CD1c-positive myeloid dendritic cell (primary cell): ENCODE results near the gene STRN3.
"Not testable (repeated sequence)": the region's sequence is repeated elsewhere in the genome, so short reads cannot be mapped to it uniquely, and the experiment has no call there.

ENCODE experiments used
- DNase-seq: peaks from one replicate; pipeline ENCODE4 v3.0.0-alpha.2; 2016; ENCODE audit errors: extremely low spot score

The STRN3 gene

GRCh38 chr14:31000629-31001338, 25.4 kb downstream of the STRN3 start:
- DNase-seq, result no peak

- DNase-seq, result no peak
Observed at GRCh38 chr14:30999038-30999773, 27.0 kb downstream of the STRN3 start.

DNA sequence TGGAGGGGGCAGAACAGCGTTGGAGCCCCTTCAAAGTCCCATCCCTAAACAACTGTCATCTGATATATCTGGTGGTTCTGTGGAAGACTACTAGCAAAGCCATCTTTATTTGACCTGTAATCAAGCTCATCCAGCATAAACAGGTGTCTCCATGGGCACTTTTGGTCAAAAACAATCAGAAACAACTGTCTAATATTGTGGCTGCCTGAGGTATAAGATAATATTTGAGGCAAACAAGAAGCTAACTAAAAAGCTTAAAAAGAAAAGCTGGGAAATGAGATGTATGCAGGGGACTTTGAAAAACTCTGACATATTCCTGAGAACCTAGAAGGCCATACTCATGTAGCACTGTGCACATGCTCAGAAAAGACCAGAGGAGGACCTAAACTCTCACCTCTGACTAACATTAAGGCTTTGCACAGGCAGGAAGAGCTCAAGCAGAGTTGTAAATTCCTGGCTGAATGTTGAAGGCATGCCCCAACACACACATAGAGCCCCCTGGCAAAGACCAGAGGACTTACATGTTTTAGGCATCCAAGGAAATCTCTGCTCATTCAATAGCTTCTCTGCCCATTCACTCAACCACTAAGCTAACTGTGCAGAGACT, 28.0 kb downstream of the STRN3 start:
- no peak for DNase-seq

DNA sequence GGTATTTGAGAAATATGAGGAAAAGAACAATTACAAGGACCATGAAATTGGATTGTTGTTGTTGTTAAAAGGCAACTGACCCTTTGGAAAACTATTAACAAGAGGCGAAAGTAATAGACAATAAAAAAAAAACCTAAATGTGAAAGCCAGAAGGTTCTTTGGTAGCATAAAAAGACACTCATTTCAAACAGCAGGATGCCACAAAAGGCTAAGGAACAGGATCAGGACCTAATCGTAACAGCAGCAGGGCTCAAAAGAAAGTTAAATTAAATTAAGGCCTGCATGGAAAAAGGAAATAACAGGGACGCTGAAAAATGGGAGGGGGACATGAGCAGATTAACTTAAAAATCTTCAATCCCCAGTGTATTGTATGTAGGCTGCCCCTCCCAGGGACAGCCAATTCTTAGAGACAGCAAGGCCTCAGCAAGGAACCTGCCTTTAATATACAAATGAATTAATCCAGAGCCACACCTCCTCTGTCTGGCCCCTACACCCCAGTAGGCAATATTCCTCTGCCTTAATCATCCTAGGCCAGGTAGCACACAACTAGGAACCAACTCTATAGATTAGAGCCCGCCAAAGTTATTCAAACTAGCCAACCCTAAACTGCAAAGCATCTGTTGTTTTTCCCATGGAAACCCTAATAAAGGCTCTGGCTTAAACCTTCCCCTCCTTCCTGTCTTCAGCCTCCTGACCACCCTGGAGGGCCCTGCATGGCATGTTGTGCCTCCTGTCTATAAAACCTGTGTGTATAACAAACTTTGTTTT, 29.1 kb downstream of the STRN3 start:
- no peak for DNase-seq

DNA sequence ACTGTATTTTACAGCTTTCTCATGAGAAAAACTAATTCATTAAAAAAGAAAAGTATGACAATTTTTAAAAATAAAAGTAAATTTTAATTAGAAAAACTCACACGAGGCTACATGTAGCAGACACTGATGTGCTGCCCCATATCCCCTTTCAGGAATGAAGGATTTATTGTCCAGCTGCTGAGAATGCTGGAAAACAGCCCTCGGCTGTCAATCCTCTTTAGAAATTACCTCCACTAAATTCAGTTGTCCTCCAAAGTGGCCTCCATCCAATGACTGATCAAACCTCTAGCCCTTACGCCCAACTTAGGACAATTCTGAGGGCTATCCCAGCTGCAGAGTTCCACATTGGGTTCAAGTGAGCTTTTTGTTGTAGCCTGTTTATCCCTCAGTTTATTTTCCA, 30.5 kb downstream of the STRN3 start:
- no peak for DNase-seq

DNA sequence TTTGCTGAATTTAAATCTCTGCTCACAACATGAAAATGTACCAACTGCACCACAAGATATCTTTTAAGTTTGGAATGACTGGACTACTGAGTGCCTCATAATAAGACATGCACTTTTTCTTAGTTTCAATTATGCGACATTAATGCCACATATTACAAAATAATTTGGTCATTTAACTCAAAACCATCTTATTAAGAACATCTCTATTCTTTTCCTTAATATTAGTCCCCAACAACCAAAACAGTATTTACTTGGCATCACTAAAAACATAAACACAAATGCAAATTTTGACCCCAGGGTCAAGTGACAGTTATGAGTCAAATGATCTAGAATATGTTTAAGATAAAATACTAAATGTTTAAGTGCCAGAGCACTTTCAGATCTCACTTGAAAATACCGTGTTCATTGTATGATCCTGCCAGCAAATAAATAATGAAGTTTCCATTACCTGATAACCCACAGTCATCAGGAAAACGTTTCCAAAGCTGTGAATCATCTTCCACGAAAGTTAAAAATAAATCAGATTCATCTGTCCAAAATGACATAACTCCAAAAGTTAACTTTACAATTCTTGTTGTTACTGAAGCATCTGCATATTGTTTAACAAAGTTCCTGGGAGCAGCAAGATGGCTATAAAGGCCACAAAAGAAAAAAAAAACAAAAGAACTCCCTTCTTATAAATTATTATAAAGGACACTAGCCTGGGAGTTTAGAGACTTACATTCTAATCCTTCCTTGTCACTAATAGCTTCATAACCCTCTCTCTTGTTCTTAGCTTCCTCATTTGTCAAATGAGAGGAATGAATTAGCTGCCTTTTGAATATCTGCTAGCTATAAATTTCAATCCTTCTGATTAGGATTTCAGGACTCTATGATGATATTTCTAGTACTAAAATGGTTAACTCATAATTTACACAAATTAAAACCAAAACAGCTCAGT, 31.2 kb downstream of the STRN3 start:
- DNase-seq, result peak; percentile 47

GRCh38 chr14:30993071-30993470, 33.1 kb downstream of the STRN3 start:
- no peak for DNase-seq

GRCh38 chr14:30991408-30991807, 34.8 kb downstream of the STRN3 start:
- peak; percentile 13 for DNase-seq

- no peak for DNase-seq
Observed at GRCh38 chr14:30990770-30991169, 35.4 kb downstream of the STRN3 start.

DNA sequence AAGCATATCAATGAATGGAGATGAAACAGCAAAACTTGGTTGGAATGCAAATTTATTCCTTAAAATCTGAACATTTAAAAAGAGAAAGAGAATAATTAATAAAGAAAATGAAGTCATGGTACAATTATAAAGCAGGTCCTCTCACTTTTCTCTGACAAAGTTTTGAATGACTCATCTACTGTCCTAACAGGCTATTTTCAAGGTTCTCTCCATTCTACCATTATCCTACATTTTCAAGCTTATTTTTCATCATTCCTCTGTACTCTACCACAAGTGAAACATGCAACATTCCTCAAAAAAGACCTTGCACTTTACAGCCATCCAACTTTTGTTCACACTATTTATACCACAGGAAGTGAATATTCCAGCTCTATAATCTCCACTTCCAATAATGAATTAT, 37.7 kb downstream of the STRN3 start:
- DNase-seq, result no peak

DNA sequence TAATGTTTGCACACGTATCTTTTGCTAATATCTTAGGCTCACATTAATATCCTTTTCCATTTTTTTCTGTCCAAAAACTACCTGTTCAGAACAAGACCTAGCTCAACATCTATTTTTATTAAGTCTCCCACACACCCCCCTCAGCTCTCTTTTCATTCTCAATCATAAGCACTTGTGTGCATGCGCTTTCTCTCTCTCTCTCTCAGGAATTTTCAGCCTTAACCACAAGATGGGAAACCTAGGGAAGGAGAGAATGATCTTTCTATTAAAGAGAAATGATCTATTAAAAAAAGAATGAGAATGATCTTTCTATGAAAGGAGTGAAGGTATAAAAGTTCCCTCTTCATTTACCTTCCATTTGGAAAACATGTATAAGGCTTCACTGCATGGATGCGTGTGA, 40.4 kb downstream of the STRN3 start:
- DNase-seq, result no peak

GRCh38 chr14:30983858-30984257, 42.3 kb downstream of the STRN3 start:
- DNase-seq, result no peak

- no peak for DNase-seq
Observed at GRCh38 chr14:30982533-30982932, 43.6 kb downstream of the STRN3 start.

GRCh38 chr14:30980980-30981379, 45.2 kb downstream of the STRN3 start:
- DNase-seq, result no peak

- peak; percentile 76 for DNase-seq
Observed at GRCh38 chr14:30980106-30980704, 46.0 kb downstream of the STRN3 start.

DNA sequence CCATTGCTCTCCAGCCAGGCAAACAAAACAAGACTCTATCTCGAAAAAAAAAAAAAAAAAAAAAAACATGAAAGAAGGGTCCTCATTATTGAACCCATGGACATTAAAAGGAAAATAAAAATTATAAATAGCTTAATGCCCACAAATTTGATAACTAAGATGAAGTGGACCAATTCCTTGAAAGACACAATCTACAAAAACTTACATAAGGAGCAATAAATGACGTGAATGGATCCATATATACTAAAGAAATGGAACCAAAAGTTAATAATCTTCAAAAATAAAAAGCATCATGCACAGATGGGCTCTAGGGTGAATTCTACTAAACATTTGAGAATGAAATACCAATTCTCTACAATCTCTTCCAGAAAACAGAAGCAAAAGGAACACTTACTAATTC, 48.4 kb downstream of the STRN3 start:
- no peak for DNase-seq

- DNase-seq, result no peak
Observed at GRCh38 chr14:30974628-30975027, 51.6 kb downstream of the STRN3 start.

GRCh38 chr14:30972882-30973582, 53.1 kb downstream of the STRN3 start:
- no peak for DNase-seq

GRCh38 chr14:30972036-30972732, 54.0 kb downstream of the STRN3 start:
- not testable (repeated sequence) for DNase-seq
